GM18951 (cell line): Measurements from ENCODE around the gene TRO.

Experiments used
- POLR2A ChIP-seq: IDR thresholded peaks from 4 replicates; pipeline ENCODE4 v1.6.1; 2011; ENCODE audit warnings: mild to moderate bottlenecking; ENCODE audit not compliant: insufficient read length, insufficient read depth; ENCODE audit errors: extremely low read depth
- in situ Hi-C: fragments of 300-500 bp; cut with MboI; formaldehyde crosslinking; loops from one replicate; pipeline ENCODE4 v1.12.0; 2022; ENCODE audit warnings: low sequenced_read_pairs, mixed read lengths, inconsistent platforms; ENCODE audit not compliant: unreplicated experiment

Gene TRO

GRCh38 chrX:54980334-54980733 lies 59.7 kb downstream of the TRO start:
- in situ Hi-C loops: no loop called here
- TF ChIP-seq POLR2A: no peak
